Activated CD8-positive, alpha-beta memory T cell treated with anti-CD3 and anti-CD28 coated beads, Interleukin-2, amount 10 ng/mL, durations not matched to agents 7 days and 5 days (primary cell): ENCODE results near the gene SYNCRIP. TPM values are rescaled to one million over a fixed set of nuclear protein-coding genes. Genes with fewer than 3 reads are reported as not detected.
A peak's percentile ranks its signal among the peaks of the same experiment; 100 is the strongest.
"Not testable (repeated sequence)": the region's sequence is repeated elsewhere in the genome, so short reads cannot be mapped to it uniquely, and the experiment has no call there.

Source experiments
- ATAC-seq: fragments of 150-1000 bp; cut with Tn5 transposase; one replicate; pipeline ENCODE4 v1.10.0; 2021; ENCODE audit warnings: moderate library complexity
- CTCF ChIA-PET: fragments of 350-600 bp; sonication (Branson Sonifier 250); formaldehyde crosslinking; loops from one replicate; lab custom pipeline; 2021; ENCODE audit warnings: antibody characterized with exemption; lab: Charles Lee
- DNase-seq: peaks from one replicate; pipeline ENCODE4 v3.0.0-alpha.2; 2020
- H3K27ac Mint-ChIP-seq: one replicate; pipeline ENCODE4 v1.8.0; 2021; ENCODE audit warnings: mild to moderate bottlenecking, mixed read lengths
- H3K27me3 Mint-ChIP-seq: one replicate; pipeline ENCODE4 v1.8.0; 2021; ENCODE audit warnings: mixed read lengths
- H3K36me3 Mint-ChIP-seq: one replicate; pipeline ENCODE4 v1.8.0; 2021; ENCODE audit warnings: mild to moderate bottlenecking, mixed read lengths
- H3K4me1 Mint-ChIP-seq: one replicate; pipeline ENCODE4 v1.8.0; 2021; ENCODE audit warnings: mixed read lengths
- H3K4me3 Mint-ChIP-seq: one replicate; pipeline ENCODE4 v1.8.0; 2021; ENCODE audit warnings: mild to moderate bottlenecking, moderate library complexity, mixed read lengths
- H3K9me3 Mint-ChIP-seq: one replicate; pipeline ENCODE4 v1.8.0; 2022; ENCODE audit warnings: low read depth, mixed read lengths
- total RNA-seq, 2 experiments: library from RNA; stranded (reverse); gene quantifications; one replicate each; pipeline ENCODE4 v1.2.3, GENCODE V29; 2021

SYNCRIP gene
- total RNA-seq, 2 experiments from 2014 or later: 105 to 146 TPM

DNA sequence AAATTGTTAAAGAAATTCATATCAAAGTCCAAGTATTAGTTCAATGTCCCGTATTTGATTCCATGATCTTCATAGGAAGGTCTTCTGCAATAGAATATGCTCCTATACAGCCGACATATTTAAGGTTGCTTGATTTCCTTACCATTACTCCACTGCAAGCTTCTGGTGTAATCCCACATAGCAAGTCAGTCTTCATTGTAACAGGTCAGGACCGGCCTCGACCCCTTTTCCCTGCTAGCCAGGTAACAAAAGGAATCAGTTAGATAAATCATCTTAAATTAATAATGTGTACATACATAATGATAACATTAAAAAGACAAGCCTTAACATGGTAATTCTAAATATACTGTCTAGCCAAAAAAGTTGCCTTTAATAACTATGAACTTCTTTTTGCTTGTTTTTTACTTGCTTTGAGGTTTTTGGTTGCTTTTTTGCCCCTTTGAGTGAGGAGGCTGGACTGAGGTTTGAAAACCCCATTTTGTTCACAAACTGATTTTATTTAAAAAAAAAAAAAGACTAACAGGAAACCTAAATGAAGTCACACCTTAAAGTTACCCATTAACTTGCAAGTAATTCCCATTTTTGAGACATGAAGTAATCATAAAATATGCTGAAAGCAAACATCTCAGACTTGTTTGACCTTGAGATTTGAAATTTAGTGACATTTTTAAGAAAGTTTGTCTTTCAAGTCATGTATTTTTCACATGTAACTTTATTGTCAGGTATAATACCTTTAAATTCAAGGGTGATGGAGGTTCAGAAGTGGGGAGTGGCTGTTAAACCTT is 29.8 kb downstream of the SYNCRIP start:
- Mint-ChIP-seq H3K36me3 (peaks cover 60% of the 10 kb centered on the region), H3K27ac (peak overlapping the region; percentile 28), H3K4me1 (peaks cover 12% of the 10 kb centered on the region), H3K27me3 (no peaks in the 10 kb centered on the region), H3K9me3 (no peaks in the 10 kb centered on the region), H3K4me3 (no peak overlapping the region)
- ATAC-seq: no peak
- no peak for DNase-seq
- CTCF ChIA-PET: interaction anchor here (1.4 kb wide), 1 partner anchor 8 kb away, joined by 3 read pairs; no protein-coding TSS in a partner anchor

DNA sequence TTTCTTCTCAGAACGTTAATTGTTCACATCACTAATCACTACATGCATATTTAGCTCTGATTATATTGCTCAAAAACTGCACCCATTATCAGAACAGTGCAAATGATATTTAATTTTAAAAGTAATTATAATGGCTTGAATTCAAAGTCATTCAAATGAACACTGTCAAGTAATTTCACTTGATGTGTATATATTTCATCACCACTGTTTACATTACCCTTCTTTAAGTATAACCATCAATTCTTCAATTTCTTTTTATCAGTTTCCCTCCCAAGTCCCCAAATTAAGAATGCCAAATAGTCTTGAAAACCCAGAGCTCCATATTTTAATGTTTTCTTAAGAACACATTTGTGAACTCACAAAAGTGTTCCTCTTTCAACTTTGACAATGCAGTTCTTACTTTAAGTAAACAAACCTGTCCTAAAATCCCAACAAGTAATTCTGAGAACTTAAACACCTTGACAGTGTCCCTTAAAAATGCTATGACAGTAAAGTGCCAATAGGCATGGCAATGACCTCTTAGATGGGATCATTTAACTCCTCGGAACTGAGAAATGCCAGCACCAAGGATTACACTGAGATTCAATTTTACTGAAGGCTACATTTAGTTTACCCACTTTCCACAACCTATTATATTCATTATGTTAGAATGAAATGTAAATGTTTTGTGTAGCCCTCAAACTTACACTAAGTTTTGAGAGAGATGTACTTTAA is 32.3 kb downstream of the SYNCRIP start:
- Mint-ChIP-seq H3K9me3 (no peaks in the 10 kb centered on the region), H3K4me1 (peaks cover 10% of the 10 kb centered on the region), H3K36me3 (peaks cover 49% of the 10 kb centered on the region), H3K27ac (peak overlapping the region; percentile 8), H3K27me3 (no peaks in the 10 kb centered on the region), H3K4me3 (no peak overlapping the region)
- DNase-seq: no peak
- CTCF ChIA-PET: interaction anchor here (1.1 kb wide), 1 partner anchor 10 kb away, joined by 3 read pairs; no protein-coding TSS in a partner anchor
- no peak for ATAC-seq

DNA sequence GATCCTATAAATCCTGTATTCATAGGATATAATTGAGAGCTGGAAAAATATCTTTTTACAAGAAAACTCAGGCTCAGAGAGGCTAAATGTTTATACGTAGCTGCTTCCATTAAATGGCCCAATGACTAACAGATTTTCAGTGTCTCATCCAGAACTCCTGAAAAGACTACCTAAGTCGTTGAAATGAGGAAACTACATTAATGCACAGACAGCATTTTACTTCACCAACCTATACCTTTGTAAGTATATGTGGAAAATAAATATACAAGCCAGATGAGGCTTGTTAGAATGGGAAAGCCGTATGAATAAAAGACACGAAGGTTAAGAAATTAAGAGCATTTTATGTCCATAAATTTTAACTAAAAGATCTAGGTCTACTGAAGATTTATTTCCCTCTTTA is 40.6 kb downstream of the SYNCRIP start:
- Mint-ChIP-seq H3K4me1 (peaks cover 1% of the 10 kb centered on the region), H3K4me3 (no peak overlapping the region), H3K27ac (no peak overlapping the region), H3K36me3 (peaks cover 11% of the 10 kb centered on the region), H3K27me3 (no peaks in the 10 kb centered on the region), H3K9me3 (no peaks in the 10 kb centered on the region)
- DNase-seq: no peak
- no peak for ATAC-seq
- CTCF ChIA-PET: interaction anchor here (1.0 kb wide), 1 partner anchor 250 kb away, joined by 3 read pairs; no protein-coding TSS in a partner anchor

DNA sequence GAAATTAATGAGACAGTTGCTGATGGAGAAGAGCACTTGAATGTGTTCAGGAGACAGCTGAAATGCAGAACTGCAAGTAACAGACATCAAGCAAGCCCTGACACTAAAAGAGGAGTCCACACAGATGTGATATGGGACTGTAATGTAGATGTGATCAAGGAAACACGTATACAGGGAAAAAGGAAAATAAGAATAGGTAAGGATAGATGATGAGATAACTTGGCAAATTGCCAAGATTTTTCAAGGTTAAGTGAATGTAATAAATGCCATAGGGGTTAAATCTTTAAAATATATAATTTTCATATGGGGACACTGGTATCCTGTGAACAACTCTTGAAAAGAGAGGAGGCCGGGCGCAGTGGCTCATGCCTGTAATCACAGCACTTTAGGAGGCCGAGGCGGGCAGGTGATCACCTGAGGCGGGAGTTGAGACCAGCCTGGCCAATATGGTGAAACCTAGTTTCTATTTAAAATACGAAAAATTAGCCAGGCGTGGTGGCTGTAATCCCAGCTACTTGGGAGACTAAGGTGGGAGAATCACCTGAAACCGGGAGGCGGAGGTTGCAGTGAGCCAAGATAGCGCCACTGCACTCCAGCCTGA is 41.9 kb downstream of the SYNCRIP start:
- DNase-seq (no peak), ATAC-seq (no peak)
- Mint-ChIP-seq H3K27ac (no peak overlapping the region), H3K4me1 (peaks cover 1% of the 10 kb centered on the region), H3K27me3 (no peaks in the 10 kb centered on the region), H3K9me3 (no peaks in the 10 kb centered on the region), H3K36me3 (peaks cover 10% of the 10 kb centered on the region), H3K4me3 (no peak overlapping the region)
- CTCF ChIA-PET: interaction anchor here (1.1 kb wide), 1 partner anchor 42 kb away, joined by 3 read pairs; the partner anchor contains the start of gene SYNCRIP

DNA sequence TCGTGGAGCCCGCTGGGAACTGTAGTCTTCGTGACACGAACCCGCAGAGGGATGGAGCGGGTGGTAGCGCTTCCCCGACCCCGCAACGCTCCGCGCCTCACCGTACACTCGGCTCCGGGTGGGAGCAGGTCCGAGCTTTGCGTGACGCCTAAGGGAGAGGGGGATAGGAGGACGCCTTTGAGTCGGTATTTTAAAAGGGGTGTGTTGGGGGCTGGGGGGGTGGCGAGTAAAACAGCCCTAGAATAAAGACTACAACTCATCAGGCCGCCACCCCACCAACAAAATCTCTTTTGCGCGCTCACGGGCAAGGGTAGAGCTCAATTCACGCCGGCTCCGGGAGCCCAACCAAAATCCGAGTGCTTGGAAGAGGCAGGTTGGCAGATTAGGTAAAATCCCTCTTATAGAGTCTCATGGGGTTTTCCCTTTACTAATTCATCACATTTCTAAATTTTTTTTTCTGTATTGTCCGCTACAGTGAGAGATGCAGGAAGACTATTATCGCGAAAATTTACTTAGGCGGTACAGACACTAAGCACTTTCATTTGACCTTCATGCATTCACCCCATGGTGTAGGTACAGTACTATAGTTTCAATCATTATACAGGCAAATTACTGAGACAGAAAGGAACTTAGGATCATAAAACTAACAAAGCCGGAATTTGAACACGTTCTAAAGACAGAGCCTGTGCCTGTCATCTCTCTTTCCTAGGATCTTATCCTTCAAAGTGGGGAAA is 48.3 kb downstream of the SYNCRIP start:
- CTCF ChIA-PET: interaction anchor here (1.1 to 2.8 kb wide), 4 partner anchors 49 to 84 kb away, joined by 3 to 17 read pairs (median 5); partner anchors contain the start of gene SYNCRIP

DNA sequence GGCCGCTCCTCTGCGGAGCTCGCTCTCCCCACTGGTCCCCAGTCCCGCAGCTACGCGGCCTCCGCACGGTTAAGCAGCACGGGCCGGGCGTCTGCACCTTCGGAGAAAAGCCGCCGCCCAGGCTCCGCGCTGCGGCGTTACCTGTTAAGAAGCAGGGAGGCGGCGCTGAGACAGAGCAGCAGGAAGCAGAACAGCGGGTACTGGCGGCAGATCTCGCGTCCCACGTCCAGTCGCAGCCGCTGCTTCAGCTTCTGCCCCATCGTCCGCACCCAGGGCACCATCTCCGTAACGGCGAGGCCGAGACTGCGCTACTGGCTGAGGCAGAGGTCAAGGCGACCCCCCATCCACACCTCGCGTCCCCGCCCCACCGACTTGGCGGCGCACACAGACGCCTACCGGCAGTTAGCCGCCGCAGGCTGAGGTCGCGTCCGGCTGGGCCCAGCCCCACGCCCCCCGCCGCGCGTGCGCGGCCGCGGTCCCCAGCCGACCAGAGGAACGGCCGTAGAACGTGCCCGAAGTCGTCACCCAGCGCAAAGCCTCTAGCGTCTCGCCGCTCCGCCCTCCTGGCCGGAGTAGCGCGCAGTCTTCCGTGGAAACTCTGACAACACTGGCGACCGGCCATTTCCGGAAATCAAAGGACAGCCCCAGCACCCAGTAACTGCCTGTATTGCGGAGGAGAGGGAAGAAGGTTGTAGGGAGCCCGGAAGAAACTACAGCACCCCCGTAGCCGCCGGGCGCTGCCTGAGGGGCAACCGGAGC is 49.1 kb downstream of the SYNCRIP start, which contains the start of gene SNX14:
Gene SNX14, minus strand, starts transcription at position 421 of the 759 bp plus-strand sequence. Its CDS starts 140 bp downstream, at position 281.
- CTCF ChIA-PET: interaction anchor here (0.8 to 2.8 kb wide), 8 partner anchors 50 to 144 kb away, joined by 3 to 17 read pairs (median 4); partner anchors contain the start of genes NT5E and SYNCRIP
- Mint-ChIP-seq H3K27ac (peak within 1 kb of the TSS; percentile 99), H3K27me3 (no peaks in the 10 kb centered on the region), H3K4me1 (peaks cover 23% of the 10 kb centered on the region), H3K9me3 (no peaks in the 10 kb centered on the region), H3K4me3 (peak within 1 kb of the TSS; percentile 100), H3K36me3 (peaks cover 39% of the 10 kb centered on the region)
- ATAC-seq: peak; percentile 82
- DNase-seq: peak; percentile 91

More for the DNA sequence above, 48.3 kb downstream of the SYNCRIP start:
- peak overlapping the region; percentile 100 for H3K4me3 Mint-ChIP-seq
- H3K4me1 Mint-ChIP-seq: peaks cover 23% of the 10 kb centered on the region
- H3K27me3 Mint-ChIP-seq: no peaks in the 10 kb centered on the region
- H3K36me3 Mint-ChIP-seq: peaks cover 33% of the 10 kb centered on the region
- no peaks in the 10 kb centered on the region for H3K9me3 Mint-ChIP-seq
- H3K27ac Mint-ChIP-seq: peak overlapping the region; percentile 99
- no peak for DNase-seq
- ATAC-seq: no peak

DNA sequence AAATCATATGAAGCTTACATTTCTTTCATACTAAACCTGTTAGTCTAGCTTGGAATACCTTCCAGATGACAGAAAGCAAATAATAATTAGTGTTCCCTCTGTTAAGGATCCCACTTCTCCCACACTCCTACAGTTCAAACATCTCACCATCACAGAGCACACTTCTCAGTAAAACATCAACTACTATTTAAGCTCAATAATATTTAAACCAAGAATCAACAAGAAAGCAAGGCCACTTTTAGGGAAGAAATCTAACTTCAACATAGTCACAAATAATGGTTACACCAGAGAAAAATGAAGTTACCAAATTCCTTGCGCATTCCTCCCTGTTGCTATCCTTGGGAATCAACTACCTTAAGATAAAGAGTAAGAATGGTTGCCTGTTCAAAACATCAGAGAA is 50.7 kb downstream of the SYNCRIP start:
- CTCF ChIA-PET: no interaction called here
- Mint-ChIP-seq H3K9me3 (no peaks in the 10 kb centered on the region), H3K27me3 (no peaks in the 10 kb centered on the region), H3K27ac (peak overlapping the region; percentile 72), H3K36me3 (peaks cover 46% of the 10 kb centered on the region), H3K4me1 (peaks cover 23% of the 10 kb centered on the region), H3K4me3 (peak overlapping the region; percentile 100)
- no peak for ATAC-seq
- no peak for DNase-seq

DNA sequence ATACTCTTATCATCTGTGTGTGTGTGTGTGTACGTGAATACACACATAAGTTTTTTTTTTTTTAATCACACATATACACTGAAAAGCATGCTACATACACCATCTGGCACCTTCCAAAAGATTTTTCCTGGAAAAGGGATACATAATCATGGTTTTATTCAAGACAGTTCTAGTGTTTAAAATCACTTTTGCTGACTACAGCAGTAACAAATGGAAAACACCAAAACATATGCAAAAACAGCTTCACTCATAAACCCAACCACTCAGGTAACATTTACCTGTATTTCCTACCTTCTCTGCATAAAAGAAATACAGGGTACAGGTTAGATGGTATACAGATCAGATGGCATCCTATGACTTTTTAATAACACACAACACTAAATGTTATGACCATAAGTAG is 51.5 kb downstream of the SYNCRIP start:
- DNase-seq: no peak
- peaks cover 52% of the 10 kb centered on the region for H3K36me3 Mint-ChIP-seq
- no peak overlapping the region for H3K4me3 Mint-ChIP-seq
- CTCF ChIA-PET: no interaction called here
- H3K4me1 Mint-ChIP-seq: peaks cover 23% of the 10 kb centered on the region
- no peak for ATAC-seq
- peak overlapping the region; percentile 28 for H3K27ac Mint-ChIP-seq
- H3K27me3 Mint-ChIP-seq: no peaks in the 10 kb centered on the region
- H3K9me3 Mint-ChIP-seq: no peaks in the 10 kb centered on the region

DNA sequence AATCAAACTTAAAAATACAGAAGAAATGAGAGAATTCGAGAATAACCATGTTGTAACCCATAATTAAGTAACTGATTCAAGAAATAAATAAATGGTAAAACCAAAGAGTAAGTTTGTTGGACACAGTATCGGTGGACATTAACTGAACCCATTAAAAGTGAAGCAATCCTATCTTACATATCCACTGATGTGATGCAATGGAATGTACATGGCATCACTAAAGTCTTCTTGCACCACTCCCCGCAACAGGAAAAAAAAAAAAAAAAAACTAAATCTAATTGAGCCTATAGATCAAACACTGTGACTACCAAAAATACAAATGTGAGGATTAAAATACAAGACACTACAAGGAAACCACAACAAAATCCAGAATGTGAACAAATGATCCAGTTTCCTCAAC is 56.9 kb downstream of the SYNCRIP start:
- ATAC-seq: no peak
- Mint-ChIP-seq H3K4me3 (no peak overlapping the region), H3K9me3 (peaks cover 16% of the 10 kb centered on the region), H3K27me3 (no peaks in the 10 kb centered on the region), H3K4me1 (peaks cover 11% of the 10 kb centered on the region), H3K27ac (no peak overlapping the region), H3K36me3 (peaks cover 77% of the 10 kb centered on the region)
- CTCF ChIA-PET: interaction anchor here (1.9 kb wide), 1 partner anchor 12 kb away, joined by 5 read pairs; no protein-coding TSS in a partner anchor
- no peak for DNase-seq

DNA sequence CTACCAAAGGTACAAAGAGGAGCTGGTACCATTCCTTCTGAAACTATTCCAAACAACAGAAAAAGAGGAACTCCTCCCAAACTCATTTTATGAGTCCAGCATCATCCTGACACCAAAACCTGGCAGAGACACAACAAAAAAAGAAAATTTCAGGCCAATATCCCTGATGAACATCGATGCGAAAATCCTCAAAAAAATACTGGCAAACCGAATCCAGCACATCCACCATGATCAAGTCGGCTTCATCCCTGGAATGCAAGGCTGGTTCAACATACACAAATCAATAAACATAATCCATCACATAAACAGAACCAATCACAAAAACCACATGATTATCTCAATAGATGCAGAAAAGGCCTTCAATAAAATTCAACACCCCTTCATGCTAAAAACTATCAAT is 59.9 kb downstream of the SYNCRIP start:
- DNase-seq, CTCF ChIA-PET, H3K4me3 Mint-ChIP-seq, H3K27me3 Mint-ChIP-seq, ATAC-seq, H3K27ac Mint-ChIP-seq: not testable (repeated sequence)
- Mint-ChIP-seq H3K36me3 (peaks cover 55% of the 10 kb centered on the region), H3K4me1 (peaks cover 22% of the 10 kb centered on the region), H3K9me3 (peaks cover 16% of the 10 kb centered on the region)

DNA sequence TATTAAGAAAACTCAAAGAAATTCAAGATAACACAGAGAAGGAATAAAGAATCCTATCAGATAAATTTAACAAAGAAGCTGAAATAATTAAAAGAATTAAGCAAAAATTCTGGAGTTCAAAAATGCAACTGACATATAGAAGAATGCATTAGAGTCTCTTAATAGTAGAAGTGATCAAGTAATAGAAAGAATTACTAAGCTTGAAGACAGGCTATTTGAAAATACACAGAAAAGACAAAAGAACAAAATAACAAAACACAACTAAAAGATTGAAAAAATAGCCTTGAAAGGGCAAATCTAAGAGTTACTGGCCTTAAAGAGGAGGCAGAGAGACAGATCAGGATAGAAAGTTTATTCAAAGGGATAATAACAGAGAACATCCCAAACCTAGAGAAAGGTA is 61.1 kb downstream of the SYNCRIP start:
- H3K4me1 Mint-ChIP-seq: peaks cover 22% of the 10 kb centered on the region
- H3K27me3 Mint-ChIP-seq: no peaks in the 10 kb centered on the region
- peaks cover 16% of the 10 kb centered on the region for H3K9me3 Mint-ChIP-seq
- peaks cover 47% of the 10 kb centered on the region for H3K36me3 Mint-ChIP-seq
- DNase-seq: no peak
- CTCF ChIA-PET: no interaction called here
- H3K4me3 Mint-ChIP-seq: no peak overlapping the region
- no peak overlapping the region for H3K27ac Mint-ChIP-seq
- ATAC-seq: no peak

DNA sequence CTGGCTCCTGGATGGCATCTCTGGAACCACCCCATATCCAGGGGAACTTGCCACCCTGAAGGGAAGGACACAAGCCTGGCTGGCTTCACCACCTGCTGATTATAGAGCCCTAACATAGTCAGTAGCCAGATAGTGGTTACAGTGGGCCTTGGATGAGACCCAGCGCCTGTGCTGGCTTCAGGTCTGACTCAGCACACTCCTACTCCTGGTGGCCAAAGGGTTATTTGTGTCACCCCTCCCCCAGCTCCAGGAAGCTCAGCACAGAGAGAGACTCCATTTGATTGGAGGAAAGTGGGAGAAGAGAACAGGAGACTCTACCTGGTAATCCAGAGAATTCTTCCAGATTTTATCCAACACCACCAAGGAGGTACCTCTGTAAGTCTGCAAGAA is 61.8 kb downstream of the SYNCRIP start:
- Mint-ChIP-seq H3K4me3 (no peak overlapping the region), H3K4me1 (peaks cover 22% of the 10 kb centered on the region), H3K36me3 (peaks cover 44% of the 10 kb centered on the region), H3K9me3 (peaks cover 16% of the 10 kb centered on the region), H3K27me3 (no peaks in the 10 kb centered on the region), H3K27ac (no peak overlapping the region)
- DNase-seq (no peak), ATAC-seq (peak; percentile 49)
- CTCF ChIA-PET: no interaction called here
